ENCODE results near the gene PRXL2C. TPM values are rescaled to one million over a fixed set of nuclear protein-coding genes. Genes with fewer than 3 reads are reported as not detected.

Gene PRXL2C
- total and polyA plus RNA-seq, 2 experiments from 2014 or later, result 13.7 to 23.6 TPM

DNA sequence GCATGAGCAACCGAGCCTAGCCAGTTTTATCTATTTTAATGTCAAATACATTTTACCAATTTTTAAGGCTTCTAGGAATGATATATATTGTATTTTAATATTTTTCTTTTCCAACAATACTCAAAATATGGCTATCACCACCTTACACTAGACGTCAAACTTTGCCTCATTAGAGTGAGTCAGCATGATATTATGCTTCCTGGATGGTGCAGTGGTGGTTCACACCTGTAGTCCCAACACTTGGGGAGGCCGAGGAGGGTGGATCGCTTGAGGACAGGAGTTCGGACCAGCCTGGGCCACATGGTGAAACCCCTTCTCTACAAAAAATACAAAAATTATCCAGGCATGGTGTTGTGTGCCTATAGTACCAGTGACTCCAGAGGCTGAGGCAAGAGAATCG, 28.2 kb downstream of the PRXL2C start:
- no peak overlapping the region for H2AFZ ChIP-seq
- H4K20me1 ChIP-seq (ENCODE audit: insufficient read depth), result no peaks in the 10 kb centered on the region
- no peak overlapping the region for H3K4me2 ChIP-seq (ENCODE audit: unreplicated experiment)
- no peaks in the 10 kb centered on the region for H3K9me3 ChIP-seq (ENCODE audit: low read depth)
- no peak overlapping the region for H3K27ac ChIP-seq
- no peaks in the 10 kb centered on the region for H3K36me3 ChIP-seq (ENCODE audit: low read depth)
- H3K9me2 ChIP-seq (ENCODE audit: insufficient read depth), result no peaks in the 10 kb centered on the region
- no peaks in the 10 kb centered on the region for H3K79me2 ChIP-seq (ENCODE audit: insufficient read depth)
- WGBS, 2 experiments (ENCODE audit: low coverage in 1 of 2, low lambda C conversion rate in 2 of 2, missing lambda C conversion rate in 2 of 2), result 94 to 99% methylated on average over 6 of the region's 6 CpGs
- no peak overlapping the region for H3K4me3 ChIP-seq
- H3F3A ChIP-seq (ENCODE audit: insufficient read depth), result no peaks in the 10 kb centered on the region
- H3K9ac ChIP-seq, result no peak overlapping the region
- no peak for DNase-seq
- H3K4me1 ChIP-seq (ENCODE audit: insufficient read depth), result peaks cover 10% of the 10 kb centered on the region
- H3K27me3 ChIP-seq (replicated peaks; ENCODE audit: insufficient read depth), result no peaks in the 10 kb centered on the region
- in situ Hi-C loops (cut with MboI), result no loop called here
- TF ChIP-seq EZH2phosphoT487 (IDR thresholded peaks at IDR 0.05; ENCODE audit: insufficient read depth, low read depth) (no peak), EZH2 (IDR thresholded peaks at IDR 0.05; ENCODE audit: insufficient read depth, poor library complexity, severe bottlenecking) (no peak)

DNA sequence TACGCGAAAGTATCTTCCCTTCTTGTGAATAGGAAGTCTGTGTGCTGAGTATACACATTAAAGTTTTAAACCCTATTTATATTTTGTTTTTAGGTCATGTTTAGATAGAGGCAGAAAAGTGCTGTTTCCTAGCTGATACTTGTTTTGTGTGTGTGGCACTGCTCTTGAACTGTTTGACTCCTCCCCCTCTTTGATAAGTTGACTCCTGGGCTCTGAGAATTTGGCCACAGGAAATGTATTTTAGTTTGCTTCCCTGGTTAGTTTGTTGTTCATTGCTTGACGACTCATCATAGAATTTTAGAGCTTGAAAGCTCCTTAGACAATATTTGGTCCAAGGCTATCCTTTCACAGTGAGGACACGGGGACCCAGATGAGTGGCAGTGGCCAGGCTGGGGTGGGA, 33.5 kb downstream of the PRXL2C start:
- no peak overlapping the region for H2AFZ ChIP-seq
- no peaks in the 10 kb centered on the region for H3K27me3 ChIP-seq (replicated peaks; ENCODE audit: insufficient read depth)
- peaks cover 26% of the 10 kb centered on the region for H3F3A ChIP-seq (ENCODE audit: insufficient read depth)
- H4K20me1 ChIP-seq (ENCODE audit: insufficient read depth), result no peaks in the 10 kb centered on the region
- H3K9ac ChIP-seq, result no peak overlapping the region
- no peaks in the 10 kb centered on the region for H3K9me3 ChIP-seq (ENCODE audit: low read depth)
- no peaks in the 10 kb centered on the region for H3K4me1 ChIP-seq (ENCODE audit: insufficient read depth)
- no peak overlapping the region for H3K4me2 ChIP-seq (ENCODE audit: unreplicated experiment)
- in situ Hi-C loops (cut with MboI), result no loop called here
- WGBS, 2 experiments (ENCODE audit: low coverage in 1 of 2, low lambda C conversion rate in 2 of 2, missing lambda C conversion rate in 2 of 2), result 84 to 86% methylated on average over 4 of the region's 4 CpGs
- TF ChIP-seq EZH2 (IDR thresholded peaks at IDR 0.05; ENCODE audit: insufficient read depth, poor library complexity, severe bottlenecking) (no peak), EZH2phosphoT487 (IDR thresholded peaks at IDR 0.05; ENCODE audit: insufficient read depth, low read depth) (no peak)
- peak; percentile 33 for DNase-seq
- no peak overlapping the region for H3K27ac ChIP-seq
- no peak overlapping the region for H3K4me3 ChIP-seq
- no peaks in the 10 kb centered on the region for H3K36me3 ChIP-seq (ENCODE audit: low read depth)
- H3K9me2 ChIP-seq (ENCODE audit: insufficient read depth), result no peaks in the 10 kb centered on the region
- H3K79me2 ChIP-seq (ENCODE audit: insufficient read depth), result peaks cover 19% of the 10 kb centered on the region; the same call in 1 of the 2 replicates

DNA sequence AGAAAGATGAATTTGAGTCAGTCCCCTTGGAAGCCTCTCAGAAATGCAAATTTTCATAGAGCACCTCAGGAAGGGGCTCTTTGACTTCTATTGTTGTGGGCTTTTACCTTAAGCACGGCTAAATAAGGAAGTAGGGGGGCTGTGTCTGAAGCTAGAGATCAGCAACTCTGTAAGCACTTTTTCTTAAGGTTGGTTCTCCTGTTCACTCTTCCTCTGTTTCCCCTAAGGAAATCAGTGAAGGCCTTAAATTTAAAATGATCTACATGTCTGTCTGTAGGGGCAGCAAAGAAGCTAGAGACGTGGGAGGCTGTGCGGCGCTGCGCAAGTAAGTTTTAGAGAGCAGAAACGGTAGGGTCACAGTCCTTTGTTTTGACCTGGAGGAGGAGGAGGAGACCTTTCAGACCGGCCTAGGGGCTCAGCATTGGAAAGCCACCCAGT, 34.3 kb downstream of the PRXL2C start:
- Histone ChIP-seq H2AFZ (no peak overlapping the region), H3K27ac (no peak overlapping the region), H3K4me2 (ENCODE audit: unreplicated experiment) (no peak overlapping the region), H3K9me3 (ENCODE audit: low read depth) (no peaks in the 10 kb centered on the region), H3K79me2 (ENCODE audit: insufficient read depth) (peaks cover 24% of the 10 kb centered on the region; the same call in 1 of the 2 replicates), H3K9ac (no peak overlapping the region), H3K9me2 (ENCODE audit: insufficient read depth) (no peaks in the 10 kb centered on the region), H3K4me1 (ENCODE audit: insufficient read depth) (no peaks in the 10 kb centered on the region), H3K36me3 (ENCODE audit: low read depth) (no peaks in the 10 kb centered on the region), H3K27me3 (replicated peaks; ENCODE audit: insufficient read depth) (no peaks in the 10 kb centered on the region), H3K4me3 (no peak overlapping the region), H3F3A (ENCODE audit: insufficient read depth) (peaks cover 28% of the 10 kb centered on the region), H4K20me1 (ENCODE audit: insufficient read depth) (no peaks in the 10 kb centered on the region)
- no peak for DNase-seq
- WGBS, 2 experiments (ENCODE audit: low coverage in 1 of 2, low lambda C conversion rate in 2 of 2, missing lambda C conversion rate in 2 of 2), result 78 to 82% methylated on average over 7 of the region's 7 CpGs
- in situ Hi-C loops (cut with MboI), result no loop called here
- TF ChIP-seq EZH2 (IDR thresholded peaks at IDR 0.05; ENCODE audit: insufficient read depth, poor library complexity, severe bottlenecking) (no peak), EZH2phosphoT487 (IDR thresholded peaks at IDR 0.05; ENCODE audit: insufficient read depth, low read depth) (no peak)

DNA sequence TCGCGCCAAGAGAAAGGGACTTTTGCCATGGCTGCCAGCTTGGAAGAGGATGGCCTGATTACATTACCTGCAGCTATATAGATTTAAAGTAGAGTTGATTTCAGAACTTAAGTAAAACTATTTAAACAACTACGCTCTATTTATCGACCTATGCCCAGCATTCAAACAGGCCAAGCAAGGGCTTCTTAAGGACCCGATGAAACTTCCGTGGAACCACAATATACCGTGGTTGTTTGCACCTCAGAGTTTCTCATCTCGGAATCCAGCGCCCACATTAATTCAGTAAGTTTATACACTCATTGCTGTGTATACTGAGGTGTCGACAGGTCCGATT, 35.0 kb downstream of the PRXL2C start:
- Histone ChIP-seq H3F3A (ENCODE audit: insufficient read depth) (peaks cover 36% of the 10 kb centered on the region), H3K27me3 (replicated peaks; ENCODE audit: insufficient read depth) (no peaks in the 10 kb centered on the region), H3K4me2 (ENCODE audit: unreplicated experiment) (peak overlapping the region; percentile 51), H2AFZ (peak overlapping the region; percentile 64), H3K9me2 (ENCODE audit: insufficient read depth) (no peaks in the 10 kb centered on the region), H3K9ac (peak overlapping the region; percentile 72; the same call in 1 of the 2 replicates), H3K4me3 (peak overlapping the region; percentile 81), H3K9me3 (ENCODE audit: low read depth) (no peaks in the 10 kb centered on the region), H3K4me1 (ENCODE audit: insufficient read depth) (peaks cover under 1% of the 10 kb centered on the region; the same call in 1 of the 2 replicates), H3K79me2 (ENCODE audit: insufficient read depth) (peaks cover 31% of the 10 kb centered on the region; the same call in 1 of the 2 replicates), H3K36me3 (ENCODE audit: low read depth) (no peaks in the 10 kb centered on the region), H3K27ac (peak overlapping the region; percentile 45), H4K20me1 (ENCODE audit: insufficient read depth) (no peaks in the 10 kb centered on the region)
- 91 to 93% methylated on average over 11 of the region's 11 CpGs for WGBS, 2 experiments (ENCODE audit: low coverage in 1 of 2, low lambda C conversion rate in 2 of 2, missing lambda C conversion rate in 2 of 2)
- in situ Hi-C loops (cut with MboI), result no loop called here
- DNase-seq, result no peak
- TF ChIP-seq EZH2phosphoT487 (IDR thresholded peaks at IDR 0.05; ENCODE audit: insufficient read depth, low read depth) (no peak), EZH2 (IDR thresholded peaks at IDR 0.05; ENCODE audit: insufficient read depth, poor library complexity, severe bottlenecking) (no peak)

Data from GM23248 (cell line).